SK-N-MC (cell line): ENCODE results near the gene BCAS1.

Experiments
- DNase-seq: peaks from one replicate; pipeline ENCODE4 v3.0.0-alpha.2; 2011; ENCODE audit warnings: low read depth, low spot score
- H3K27ac ChIP-seq: fragments of 200-600 bp; sonication (generic); 2 replicates; pipeline ENCODE4 v1.5.1; 2016; ENCODE audit warnings: mixed run types
- H3K36me3 ChIP-seq: fragments of 200-600 bp; sonication (generic); 2 replicates; pipeline ENCODE4 v1.6.1; 2017; ENCODE audit warnings: antibody characterized with exemption, low read length, mixed read lengths; ENCODE audit not compliant: insufficient read depth
- H3K4me3 ChIP-seq: fragments of 200-600 bp; sonication (generic); 2 replicates; pipeline ENCODE4 v1.5.1; 2016
- H3K9ac ChIP-seq: fragments of 200-600 bp; sonication (generic); 2 replicates; pipeline ENCODE4 v1.8.0; 2017; ENCODE audit warnings: mixed run types, mixed read lengths; ENCODE audit not compliant: insufficient read length
- H3K9me3 ChIP-seq: fragments of 200-600 bp; sonication (generic); 2 replicates; pipeline ENCODE4 v1.6.1; 2017; ENCODE audit warnings: low read depth, mild to moderate bottlenecking, antibody characterized with exemption, low read length, moderate library complexity, mixed read lengths
- EZH2 ChIP-seq: fragments of 200-600 bp; sonication (generic); IDR thresholded peaks from one replicate; pipeline ENCODE4 v1.6.1; 2017; ENCODE audit warnings: antibody characterized with exemption
- FOXP2 ChIP-seq: optimal IDR thresholded peaks from 2 replicates; pipeline ENCODE3; 2011; ENCODE audit warnings: mild to moderate bottlenecking, moderate library complexity; ENCODE audit not compliant: insufficient read depth; ENCODE audit errors: extremely low read length, control extremely low read depth
- POLR2AphosphoS5 ChIP-seq: IDR thresholded peaks from 2 replicates; pipeline ENCODE4 v1.6.1; 2012; ENCODE audit warnings: mild to moderate bottlenecking, low read depth, low read length, borderline replicate concordance

BCAS1 gene

GRCh38 chr20:54063992-54064676 lies 6.3 kb downstream of the BCAS1 start:
- TF ChIP-seq POLR2AphosphoS5 (no peak), EZH2 (no peak), FOXP2 (no peak)

DNA sequence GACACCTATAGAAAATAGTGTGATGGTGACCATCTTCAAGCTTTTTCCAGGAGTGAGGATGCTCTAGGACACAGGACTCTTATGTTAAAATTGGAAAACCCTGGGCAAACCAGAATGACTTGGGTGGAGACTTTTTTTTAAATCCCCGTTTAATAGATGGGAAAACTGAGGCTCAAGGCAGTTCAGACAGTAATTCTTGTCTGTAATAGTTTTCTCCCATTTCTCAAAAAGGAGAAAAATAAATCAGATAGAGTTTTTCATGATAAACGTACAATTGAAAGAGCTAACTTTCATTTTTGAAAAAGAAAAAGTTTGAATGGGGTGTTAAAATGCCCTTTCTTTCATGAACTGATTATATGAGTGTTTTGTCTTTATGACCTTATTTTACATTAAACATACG lies 6.8 kb downstream of the BCAS1 start:
- TF ChIP-seq POLR2AphosphoS5 (no peak), EZH2 (no peak)
- Histone ChIP-seq H3K9ac (no peak overlapping the region), H3K27ac (no peak overlapping the region), H3K9me3 (no peaks in the 10 kb centered on the region), H3K36me3 (no peaks in the 10 kb centered on the region), H3K4me3 (no peak overlapping the region)
- no peak for DNase-seq

More at GRCh38 chr20:54063992-54064676, 6.3 kb downstream of the BCAS1 start:
- Histone ChIP-seq H3K9ac (no peak overlapping the region), H3K4me3 (no peak overlapping the region), H3K36me3 (no peaks in the 10 kb centered on the region), H3K27ac (no peak overlapping the region), H3K9me3 (no peaks in the 10 kb centered on the region)
- no peak for DNase-seq

- Histone ChIP-seq H3K36me3 (no peaks in the 10 kb centered on the region), H3K9me3 (no peaks in the 10 kb centered on the region), H3K9ac (no peak overlapping the region), H3K4me3 (no peak overlapping the region), H3K27ac (no peak overlapping the region)
- DNase-seq: no peak
- TF ChIP-seq POLR2AphosphoS5 (no peak), FOXP2 (no peak), EZH2 (no peak)
These were observed 7.5 kb downstream of the BCAS1 start for GRCh38 chr20:54062812-54063280.

GRCh38 chr20:54061101-54061881 lies 9.1 kb downstream of the BCAS1 start:
- TF ChIP-seq FOXP2 (no peak), EZH2 (no peak), POLR2AphosphoS5 (no peak)
- Histone ChIP-seq H3K27ac (no peak overlapping the region), H3K9ac (no peak overlapping the region), H3K36me3 (no peaks in the 10 kb centered on the region), H3K4me3 (no peak overlapping the region), H3K9me3 (no peaks in the 10 kb centered on the region)
- DNase-seq: no peak

DNA sequence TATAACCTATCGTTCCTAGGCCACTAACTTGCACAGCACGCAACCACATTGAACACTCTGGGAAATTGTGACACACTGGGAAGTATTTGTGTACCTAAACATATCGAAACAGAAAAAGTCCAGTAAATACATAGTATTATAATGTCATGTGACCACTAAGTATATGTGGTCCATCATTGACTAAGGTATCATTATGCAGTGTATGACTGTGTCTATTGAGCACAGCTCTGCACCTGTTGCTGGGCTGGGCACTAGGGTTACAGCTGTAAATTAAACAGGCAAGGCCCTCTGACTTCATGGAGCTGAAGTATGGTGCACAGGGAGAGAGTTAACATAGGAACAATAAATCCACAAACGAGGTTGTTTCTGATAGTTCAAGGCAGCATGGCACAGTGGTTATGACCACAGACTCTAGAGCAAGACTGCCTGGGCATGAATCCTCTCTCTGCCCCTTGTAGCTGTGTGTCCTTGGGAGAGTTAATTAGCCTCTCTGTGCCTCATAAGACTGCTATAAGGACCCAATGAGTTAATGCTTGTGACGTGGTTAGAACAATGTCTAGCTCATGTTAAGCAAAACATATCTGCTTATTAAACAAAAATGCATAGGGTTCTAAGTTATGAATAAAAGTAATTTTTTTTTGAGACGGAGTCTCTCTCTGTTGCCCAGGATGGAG lies 10.6 kb downstream of the BCAS1 start:
- TF ChIP-seq POLR2AphosphoS5: no peak
- TF ChIP-seq EZH2: no peak
- TF ChIP-seq FOXP2: no peak
- Histone ChIP-seq H3K9ac (no peak overlapping the region), H3K27ac (no peak overlapping the region), H3K36me3 (no peaks in the 10 kb centered on the region), H3K4me3 (no peak overlapping the region), H3K9me3 (no peaks in the 10 kb centered on the region)
- no peak for DNase-seq

- no peak overlapping the region for H3K9ac ChIP-seq
- no peak overlapping the region for H3K27ac ChIP-seq
- no peaks in the 10 kb centered on the region for H3K9me3 ChIP-seq
- no peaks in the 10 kb centered on the region for H3K36me3 ChIP-seq
- TF ChIP-seq FOXP2 (no peak), EZH2 (no peak)
- DNase-seq: no peak
- H3K4me3 ChIP-seq: no peak overlapping the region
These were observed 11.8 kb downstream of the BCAS1 start for GRCh38 chr20:54058420-54059139.

GRCh38 chr20:54056762-54057639 lies 13.4 kb downstream of the BCAS1 start:
- no peak for DNase-seq
- TF ChIP-seq POLR2AphosphoS5 (no peak), FOXP2 (no peak), EZH2 (no peak)
- no peak overlapping the region for H3K9ac ChIP-seq
- no peak overlapping the region for H3K4me3 ChIP-seq
- H3K36me3 ChIP-seq: no peaks in the 10 kb centered on the region
- no peaks in the 10 kb centered on the region for H3K9me3 ChIP-seq
- H3K27ac ChIP-seq: no peak overlapping the region
